ENCODE measurements around the gene SLAMF8. TPM values are rescaled to one million over a fixed set of nuclear protein-coding genes. Genes with fewer than 3 reads are reported as not detected.

SLAMF8 gene
- total RNA-seq, 4 donors from 2014 or later, result 8.9 to 36.0 (median 11.2) TPM

DNA sequence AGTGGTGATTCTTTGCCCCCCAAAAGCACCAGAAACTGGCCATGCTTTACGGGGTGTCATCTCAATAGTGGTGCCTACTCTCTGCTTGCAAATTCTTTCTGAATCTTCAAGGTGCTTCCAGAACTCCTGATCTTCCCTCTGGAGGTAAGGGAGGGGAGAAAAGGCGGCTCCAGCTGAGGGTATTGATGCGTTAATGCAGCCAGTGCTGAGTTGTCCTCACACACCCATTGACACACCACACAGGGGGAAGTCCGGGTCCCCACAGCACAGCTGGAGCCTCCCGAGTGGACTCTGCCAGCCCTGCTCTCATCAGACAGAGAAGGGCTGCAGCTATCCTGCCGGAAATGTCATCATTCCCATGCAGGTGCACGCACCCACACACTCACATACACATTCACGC is 34.5 kb downstream of the SLAMF8 start:
- DNase-seq (ENCODE audit: low spot score) (no peak), ATAC-seq (ENCODE audit: low FRiP score) (no peak)
- TF ChIP-seq, protein P1, sequence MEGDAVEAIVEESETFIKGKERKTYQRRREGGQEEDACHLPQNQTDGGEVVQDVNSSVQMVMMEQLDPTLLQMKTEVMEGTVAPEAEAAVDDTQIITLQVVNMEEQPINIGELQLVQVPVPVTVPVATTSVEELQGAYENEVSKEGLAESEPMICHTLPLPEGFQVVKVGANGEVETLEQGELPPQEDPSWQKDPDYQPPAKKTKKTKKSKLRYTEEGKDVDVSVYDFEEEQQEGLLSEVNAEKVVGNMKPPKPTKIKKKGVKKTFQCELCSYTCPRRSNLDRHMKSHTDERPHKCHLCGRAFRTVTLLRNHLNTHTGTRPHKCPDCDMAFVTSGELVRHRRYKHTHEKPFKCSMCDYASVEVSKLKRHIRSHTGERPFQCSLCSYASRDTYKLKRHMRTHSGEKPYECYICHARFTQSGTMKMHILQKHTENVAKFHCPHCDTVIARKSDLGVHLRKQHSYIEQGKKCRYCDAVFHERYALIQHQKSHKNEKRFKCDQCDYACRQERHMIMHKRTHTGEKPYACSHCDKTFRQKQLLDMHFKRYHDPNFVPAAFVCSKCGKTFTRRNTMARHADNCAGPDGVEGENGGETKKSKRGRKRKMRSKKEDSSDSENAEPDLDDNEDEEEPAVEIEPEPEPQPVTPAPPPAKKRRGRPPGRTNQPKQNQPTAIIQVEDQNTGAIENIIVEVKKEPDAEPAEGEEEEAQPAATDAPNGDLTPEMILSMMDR (IDR thresholded peaks at IDR 0.05), result no peak

DNA sequence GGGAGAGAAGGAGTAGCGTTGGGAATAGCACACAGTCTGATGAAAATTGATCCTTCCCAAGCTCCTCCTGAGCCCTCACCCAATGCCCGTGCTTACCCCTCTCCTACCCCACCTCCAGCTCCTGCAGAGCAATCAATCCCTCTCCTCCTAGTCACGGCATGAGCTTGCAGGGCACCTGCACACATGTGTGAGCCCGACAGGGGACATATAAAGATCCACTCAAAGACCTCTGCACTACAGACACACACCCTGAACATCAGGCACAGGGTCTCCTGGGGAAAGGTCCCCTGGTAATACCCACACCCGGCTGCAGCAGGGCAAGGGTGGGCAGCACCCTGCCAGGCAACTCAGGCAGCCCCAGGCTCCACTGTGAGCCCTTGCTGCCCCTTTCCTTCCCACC is 35.4 kb downstream of the SLAMF8 start:
- TF ChIP-seq, protein P1 (IDR thresholded peaks at IDR 0.05), result no peak
- no peak for DNase-seq (ENCODE audit: low spot score)

DNA sequence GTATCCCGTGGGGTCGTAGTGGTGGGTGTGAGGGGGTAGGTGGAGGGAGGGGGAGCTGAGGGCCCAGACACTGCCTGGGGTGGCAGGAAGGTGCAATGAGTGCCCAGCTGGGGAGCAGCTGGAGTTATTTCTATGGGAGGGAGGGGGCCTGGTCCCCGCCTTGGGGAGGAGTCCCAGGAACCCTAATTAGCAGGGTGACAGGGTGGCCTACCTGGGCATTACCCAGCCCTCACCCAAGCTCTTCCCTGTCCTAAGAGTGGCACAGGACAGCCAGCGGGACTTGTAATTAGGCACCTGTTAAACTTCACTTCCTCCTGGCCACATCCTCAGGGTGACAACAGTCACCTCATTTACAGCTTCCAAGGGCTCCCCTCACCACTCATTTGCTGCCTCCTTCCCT is 35.9 kb downstream of the SLAMF8 start, which contains the start of gene VSIG8:
Gene VSIG8 (minus strand): TSS at position 101 of the 400 bp plus-strand sequence. CDS start 136 bp downstream, outside the sequence.
- TF ChIP-seq, protein P1 (IDR thresholded peaks at IDR 0.05), result no peak
- DNase-seq (ENCODE audit: low spot score) (no peak), ATAC-seq (ENCODE audit: low FRiP score) (no peak)

More for the DNA sequence above, 35.4 kb downstream of the SLAMF8 start:
- no peak for ATAC-seq (ENCODE audit: low FRiP score)

DNA sequence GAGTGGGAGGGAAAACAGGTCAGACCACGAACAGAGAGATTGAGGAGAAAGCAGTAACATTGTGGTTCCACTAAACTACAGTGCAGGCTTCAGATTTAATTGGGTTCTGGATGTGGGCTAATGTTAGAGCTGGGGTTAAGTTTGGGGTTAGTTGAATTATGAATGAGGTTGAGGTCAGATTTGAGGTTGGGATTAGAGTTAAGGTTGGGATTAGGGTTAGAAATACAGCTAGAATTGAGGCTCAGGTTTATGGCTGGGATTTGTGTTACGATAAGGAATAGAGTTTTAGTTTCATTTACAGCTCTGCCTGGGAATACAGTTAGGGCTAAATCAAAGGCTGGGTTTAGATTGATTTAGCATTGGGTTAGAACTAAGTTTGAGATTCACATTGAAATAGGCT is 37.6 kb downstream of the SLAMF8 start:
- TF ChIP-seq, protein P1 (IDR thresholded peaks at IDR 0.05), result no peak
- no peak for ATAC-seq (ENCODE audit: low FRiP score)
- no peak for DNase-seq (ENCODE audit: low spot score)

DNA sequence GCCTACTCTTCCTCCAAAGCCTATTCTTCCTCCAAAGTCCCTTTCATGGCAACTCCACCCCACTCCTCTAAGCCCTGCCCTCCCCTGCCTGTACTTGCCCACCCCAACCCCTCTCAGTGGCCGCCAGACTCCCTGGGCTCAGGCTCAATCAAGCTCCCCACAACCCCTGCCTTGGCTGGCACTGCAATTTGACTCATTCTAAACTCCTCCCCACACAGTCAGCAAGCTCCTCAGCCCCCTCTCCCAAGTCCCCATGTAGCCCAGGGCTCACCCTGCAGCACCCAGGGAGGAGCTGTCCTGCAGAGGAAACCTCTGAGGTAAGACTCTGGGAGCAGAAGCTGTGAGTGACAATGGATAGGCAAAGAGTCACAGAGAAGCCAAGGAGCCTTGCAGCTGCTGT is 39.4 kb downstream of the SLAMF8 start:
- TF ChIP-seq, protein P1 (IDR thresholded peaks at IDR 0.05), result no peak
- ATAC-seq (ENCODE audit: low FRiP score), result no peak

DNA sequence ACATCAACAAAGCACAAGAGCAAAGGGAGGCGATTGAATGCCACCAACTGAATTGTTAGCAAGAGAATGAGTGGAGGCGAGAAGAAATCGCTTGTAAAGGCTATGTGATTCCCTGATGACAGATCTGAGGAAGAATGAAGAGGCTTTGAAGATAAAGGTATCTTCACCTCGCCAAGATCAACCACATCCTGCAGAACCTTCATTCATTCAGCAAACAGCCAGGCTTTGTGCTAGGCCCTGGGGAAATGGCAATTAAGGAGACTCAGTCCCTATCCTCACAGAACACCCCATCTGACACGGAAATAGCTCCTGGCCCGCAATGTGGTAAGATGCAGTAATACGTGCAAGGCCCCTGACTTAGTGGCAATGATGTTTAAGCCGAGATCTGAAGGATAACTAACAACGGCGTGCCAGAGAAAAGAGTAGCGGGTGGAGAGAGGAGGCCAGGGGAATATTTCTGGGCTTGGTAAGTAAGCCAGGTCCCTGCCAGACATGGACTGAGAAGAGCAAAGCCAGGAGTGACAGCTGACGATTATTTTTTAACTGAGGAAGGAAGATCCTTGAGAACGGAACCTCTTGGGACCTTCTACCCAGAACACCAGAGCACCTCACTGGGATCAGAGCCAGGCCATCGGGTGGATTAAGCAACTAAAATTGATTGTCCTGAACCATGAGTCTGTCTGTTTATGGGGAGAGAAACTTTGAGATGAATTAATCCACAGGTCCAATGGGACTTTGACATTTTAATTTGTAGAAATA is 40.4 kb downstream of the SLAMF8 start:
- ATAC-seq (ENCODE audit: low FRiP score), result peak; percentile 21
- TF ChIP-seq, protein P1 (IDR thresholded peaks at IDR 0.05), result no peak
- DNase-seq (ENCODE audit: low spot score), result no peak

More for the DNA sequence above, 39.4 kb downstream of the SLAMF8 start:
- DNase-seq (ENCODE audit: low spot score), result no peak

DNA sequence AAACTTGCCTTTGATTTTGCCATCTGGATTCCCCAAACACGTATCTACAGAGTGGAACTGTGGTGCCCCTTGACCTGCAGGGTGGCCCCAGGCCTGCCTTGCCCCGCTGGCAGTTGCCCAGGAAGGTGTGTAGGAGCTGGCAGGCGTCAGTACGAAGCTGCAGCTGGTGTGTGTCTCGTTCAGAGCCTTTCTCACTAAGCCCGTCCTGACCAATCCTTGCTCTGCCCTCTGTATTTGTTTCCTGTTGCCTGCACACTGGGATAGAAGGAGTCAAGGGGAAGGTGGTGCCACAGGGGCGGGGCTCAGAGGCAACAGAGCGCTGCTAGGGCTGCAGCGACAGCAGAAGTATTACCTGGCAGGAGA is 41.0 kb downstream of the SLAMF8 start:
- ATAC-seq (ENCODE audit: low FRiP score) (peak; percentile 55), DNase-seq (ENCODE audit: low spot score) (no peak)
- TF ChIP-seq, protein P1 (IDR thresholded peaks at IDR 0.05), result no peak
